ENCODE results near the gene ANKRD17.

DNA sequence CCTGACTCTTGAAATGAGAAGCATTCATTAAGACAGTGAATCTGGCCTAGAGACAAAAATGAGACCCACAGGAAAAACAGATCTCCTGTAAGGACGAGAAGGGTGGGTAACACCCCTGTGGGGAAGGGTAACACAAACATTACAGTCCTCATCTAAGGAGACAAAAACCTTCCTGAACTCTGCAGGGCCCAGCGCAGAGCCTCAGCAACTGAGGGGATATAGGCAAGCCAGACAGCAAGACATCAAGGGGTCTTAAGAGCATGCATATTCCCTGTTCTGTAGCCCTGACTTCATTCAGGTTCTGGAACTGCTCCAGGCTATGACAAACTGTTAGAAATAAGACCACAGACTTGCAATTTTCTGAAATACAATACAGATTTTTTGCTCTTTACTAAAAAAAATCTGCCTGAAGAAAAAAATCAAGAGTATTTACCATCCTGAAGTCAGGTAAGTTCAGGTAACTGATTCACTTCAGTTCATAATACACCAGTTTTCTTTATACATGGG, 204.6 kb downstream of the ANKRD17 start:
- TF ChIP-seq GATA2 (IDR thresholded peaks at IDR 0.05; ENCODE audit: low read depth, low read length) (no peak), GATA3 (IDR thresholded peaks at IDR 0.05; ENCODE audit: low read depth, low read length) (no peak)

All from SH-SY5Y (cell line).